MM.1S (cell line): ENCODE results near the gene AMBN.
A peak's percentile ranks its signal among the peaks of the same experiment; 100 is the strongest.

ENCODE experiments used
- DNase-seq: peaks from one replicate; pipeline ENCODE4 v3.0.0-alpha.2; 2015
- H2AFZ ChIP-seq: fragments of 300-600 bp; sonication (generic); 2 replicates; pipeline ENCODE4 v1.6.0; 2016; ENCODE audit warnings: antibody characterized with exemption, low read length
- H3F3A ChIP-seq: fragments of 300-600 bp; sonication (generic); 2 replicates; pipeline ENCODE4 v1.6.1; 2016; ENCODE audit warnings: mild to moderate bottlenecking, antibody characterized with exemption, low read length, moderate library complexity, mixed read lengths; ENCODE audit not compliant: insufficient read depth
- H3K27ac ChIP-seq: fragments of 300-600 bp; sonication (generic); 2 replicates; pipeline ENCODE4 v1.5.1; 2016; ENCODE audit warnings: mild to moderate bottlenecking, low read length
- H3K27me3 ChIP-seq: fragments of 300-600 bp; sonication (generic); replicated peaks from 2 replicates; pipeline ENCODE4 v1.6.0; 2016; ENCODE audit warnings: low read length; ENCODE audit not compliant: insufficient read depth
- H3K36me3 ChIP-seq: fragments of 300-600 bp; sonication (generic); replicated peaks from 2 replicates; pipeline ENCODE4 v1.6.1; 2016; ENCODE audit warnings: mild to moderate bottlenecking, low read length, mixed read lengths; ENCODE audit not compliant: insufficient read depth
- H3K4me1 ChIP-seq: fragments of 300-600 bp; sonication (generic); 2 replicates; pipeline ENCODE4 v1.6.1; 2016; ENCODE audit warnings: low read length, mixed read lengths
- H3K4me2 ChIP-seq: fragments of 300-600 bp; sonication (generic); 2 replicates; pipeline ENCODE4 v1.6.0; 2016; ENCODE audit warnings: low read depth, low read length
- H3K4me3 ChIP-seq: fragments of 300-600 bp; sonication (generic); 2 replicates; pipeline ENCODE4 v1.5.1; 2016; ENCODE audit warnings: low read length, mixed read lengths
- H3K79me2 ChIP-seq: fragments of 300-600 bp; sonication (generic); 2 replicates; pipeline ENCODE4 v1.6.1; 2016; ENCODE audit warnings: mixed run types, low read length, mixed read lengths
- H3K9ac ChIP-seq: fragments of 300-600 bp; sonication (generic); 2 replicates; pipeline ENCODE4 v1.6.1; 2016; ENCODE audit warnings: low read length, mixed read lengths
- H3K9me2 ChIP-seq: fragments of 300-600 bp; sonication (generic); replicated peaks from 2 replicates; pipeline ENCODE4 v1.6.1; 2016; ENCODE audit warnings: mild to moderate bottlenecking, low read length, mixed read lengths; ENCODE audit not compliant: insufficient read depth
- H3K9me3 ChIP-seq: fragments of 300-600 bp; sonication (generic); replicated peaks from 2 replicates; pipeline ENCODE4 v1.6.1; 2016; ENCODE audit warnings: mild to moderate bottlenecking, low read length, mixed read lengths; ENCODE audit not compliant: insufficient read depth
- H4K20me1 ChIP-seq: fragments of 300-600 bp; sonication (generic); 2 replicates; pipeline ENCODE4 v1.6.1; 2016; ENCODE audit warnings: mild to moderate bottlenecking, low read length, moderate library complexity, mixed read lengths; ENCODE audit not compliant: insufficient read depth
- CTCF ChIP-seq: fragments of 300-600 bp; sonication (generic); IDR thresholded peaks from 2 replicates; pipeline ENCODE4 v1.5.1; 2016; ENCODE audit warnings: antibody characterized with exemption, low read length, mixed read lengths
- EZH2 ChIP-seq: fragments of 300-600 bp; sonication (generic); optimal IDR thresholded peaks from 2 replicates; pipeline ENCODE3; 2017; ENCODE audit warnings: low read depth, mild to moderate bottlenecking, antibody characterized with exemption, low read length, mixed read lengths
- EZH2phosphoT487 ChIP-seq: fragments of 300-600 bp; sonication (generic); IDR thresholded peaks from 2 replicates; pipeline ENCODE4 v1.6.1; 2018; ENCODE audit warnings: antibody characterized with exemption, low read length

The AMBN gene

GRCh38 chr4:70559211-70559830 lies 32.7 kb upstream of the AMBN start:
- Histone ChIP-seq H4K20me1 (no peaks in the 10 kb centered on the region), H3K27me3 (no peaks in the 10 kb centered on the region), H3K4me2 (0 out of 2 replicates have a peak overlapping the region, but pooled peaks have one; percentile 0), H3K4me1 (peaks cover 7% of the 10 kb centered on the region; the same call in 1 of the 2 replicates), H3K27ac (no peak overlapping the region), H3F3A (no peaks in the 10 kb centered on the region), H3K36me3 (no peaks in the 10 kb centered on the region), H3K9me2 (no peaks in the 10 kb centered on the region), H3K4me3 (no peak overlapping the region), H3K9me3 (no peaks in the 10 kb centered on the region), H3K79me2 (no peaks in the 10 kb centered on the region), H3K9ac (no peak overlapping the region), H2AFZ (no peak overlapping the region)
- TF ChIP-seq EZH2phosphoT487, result no peak
- TF ChIP-seq CTCF, result peak; percentile 86
- no peak for TF ChIP-seq EZH2
- peak; percentile 63 for DNase-seq

DNA sequence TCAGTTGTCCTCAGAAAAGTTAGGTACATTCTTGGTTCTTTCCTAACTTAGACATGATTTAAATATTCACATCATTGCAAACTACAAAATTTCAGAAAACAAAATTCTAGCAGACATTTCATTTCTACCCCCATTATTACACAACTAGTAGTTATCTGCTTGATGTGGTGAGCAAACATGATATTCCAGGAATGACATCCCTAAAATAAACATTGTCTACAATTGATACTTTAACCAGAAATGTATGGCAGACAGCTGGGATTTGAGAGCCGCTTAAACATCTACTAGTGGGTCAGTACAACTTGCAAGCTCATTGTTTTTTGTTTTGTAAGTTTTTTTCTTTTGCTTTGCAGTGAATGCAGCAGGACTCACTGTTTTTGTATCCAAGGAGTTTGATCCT lies 32.1 kb upstream of the AMBN start:
- H3K4me2 ChIP-seq, result no peak overlapping the region
- no peaks in the 10 kb centered on the region for H3K27me3 ChIP-seq
- H3K4me1 ChIP-seq, result peaks cover 7% of the 10 kb centered on the region; the same call in 1 of the 2 replicates
- H3K36me3 ChIP-seq, result no peaks in the 10 kb centered on the region
- no peak overlapping the region for H3K27ac ChIP-seq
- no peak overlapping the region for H3K9ac ChIP-seq
- H3F3A ChIP-seq, result no peaks in the 10 kb centered on the region
- no peak for DNase-seq
- H3K79me2 ChIP-seq, result no peaks in the 10 kb centered on the region
- H3K9me2 ChIP-seq, result no peaks in the 10 kb centered on the region
- no peaks in the 10 kb centered on the region for H4K20me1 ChIP-seq
- H3K9me3 ChIP-seq, result no peaks in the 10 kb centered on the region
- TF ChIP-seq EZH2phosphoT487, result no peak
- no peak for TF ChIP-seq EZH2
- no peak for TF ChIP-seq CTCF
- no peak overlapping the region for H2AFZ ChIP-seq
- H3K4me3 ChIP-seq, result no peak overlapping the region

- H3K36me3 ChIP-seq, result no peaks in the 10 kb centered on the region
- no peaks in the 10 kb centered on the region for H3K4me1 ChIP-seq
- DNase-seq, result no peak
- H2AFZ ChIP-seq, result no peak overlapping the region
- H3K9ac ChIP-seq, result no peak overlapping the region
- H3K79me2 ChIP-seq, result no peaks in the 10 kb centered on the region
- no peaks in the 10 kb centered on the region for H4K20me1 ChIP-seq
- no peaks in the 10 kb centered on the region for H3K27me3 ChIP-seq
- H3K9me2 ChIP-seq, result no peaks in the 10 kb centered on the region
- no peak overlapping the region for H3K4me3 ChIP-seq
- no peak overlapping the region for H3K4me2 ChIP-seq
- H3K27ac ChIP-seq, result no peak overlapping the region
- H3K9me3 ChIP-seq, result no peaks in the 10 kb centered on the region
- H3F3A ChIP-seq, result no peaks in the 10 kb centered on the region
- TF ChIP-seq EZH2phosphoT487, result no peak
- TF ChIP-seq EZH2, result no peak
- no peak for TF ChIP-seq CTCF
These were observed 28.0 kb upstream of the AMBN start for GRCh38 chr4:70564033-70564432.
